ENCODE results near the gene TMPRSS5. TPM values are rescaled to one million over a fixed set of nuclear protein-coding genes. Genes with fewer than 3 reads are reported as not detected.

Gene TMPRSS5
- total RNA-seq, 2 donors from 2014 or later = 0.16 to 0.19 TPM

GRCh38 chr11:113643006-113643585, 63.0 kb downstream of the TMPRSS5 start:
- DNase-seq (ENCODE audit: low spot score) = no peak
- Histone ChIP-seq H3K4me1 (no peaks in the 10 kb centered on the region), H3K27me3 (no peaks in the 10 kb centered on the region), H3K4me3 (no peak overlapping the region), H3K27ac (no peak overlapping the region), H3K36me3 (no peaks in the 10 kb centered on the region), H3K9me3 (no peaks in the 10 kb centered on the region)
- TF ChIP-seq CTCF (IDR thresholded peaks at IDR 0.05) = no peak

- no peak for TF ChIP-seq CTCF (IDR thresholded peaks at IDR 0.05)
- Histone ChIP-seq H3K27ac (no peak overlapping the region), H3K27me3 (no peaks in the 10 kb centered on the region), H3K9me3 (no peaks in the 10 kb centered on the region), H3K4me1 (no peaks in the 10 kb centered on the region), H3K4me3 (no peak overlapping the region), H3K36me3 (no peaks in the 10 kb centered on the region)
- no peak for DNase-seq (ENCODE audit: low spot score)
Measured at GRCh38 chr11:113642090-113642489, 64.0 kb downstream of the TMPRSS5 start.

GRCh38 chr11:113638376-113638775, 67.7 kb downstream of the TMPRSS5 start:
- H3K36me3 ChIP-seq = no peaks in the 10 kb centered on the region
- no peaks in the 10 kb centered on the region for H3K4me1 ChIP-seq
- no peak overlapping the region for H3K4me3 ChIP-seq
- DNase-seq (ENCODE audit: low spot score) = no peak
- TF ChIP-seq CTCF (IDR thresholded peaks at IDR 0.05) = no peak
- no peak overlapping the region for H3K27ac ChIP-seq
- no peaks in the 10 kb centered on the region for H3K27me3 ChIP-seq
- peaks cover 0 to 4% of the 10 kb centered on the region in 2 donors for H3K9me3 ChIP-seq

- no peak for DNase-seq (ENCODE audit: low spot score)
- Histone ChIP-seq H3K36me3 (no peaks in the 10 kb centered on the region), H3K9me3 (peaks cover 0 to 4% of the 10 kb centered on the region in 2 donors), H3K4me3 (no peak overlapping the region), H3K4me1 (peaks cover 0 to 2% of the 10 kb centered on the region in 2 donors), H3K27me3 (no peaks in the 10 kb centered on the region), H3K27ac (no peak overlapping the region)
- no peak for TF ChIP-seq CTCF (IDR thresholded peaks at IDR 0.05)
Measured at GRCh38 chr11:113637636-113638035, 68.5 kb downstream of the TMPRSS5 start.

Other genes with a start within 250 kb of the TMPRSS5 start
- gene DRD2, start 230.9 kb downstream of the TMPRSS5 start, total RNA-seq = not detected
- gene ZW10, start 67.4 kb upstream of the TMPRSS5 start, total RNA-seq = 1 to 10 TPM; 7.9 TPM
- not detected for gene CLDN25, start 73.5 kb upstream of the TMPRSS5 start, total RNA-seq
- 100 to 1,000 TPM; 116 to 135 TPM for gene USP28, start 169.3 kb upstream of the TMPRSS5 start, total RNA-seq
- gene HTR3B, start 198.5 kb upstream of the TMPRSS5 start, total RNA-seq = not detected